Measurements from ENCODE around the gene IL1RAPL1.

GRCh38 chrX:29461039-29461438 is 873.8 kb downstream of the IL1RAPL1 start:
- TF ChIP-seq POLR2AphosphoS5 (IDR thresholded peaks at IDR 0.05; ENCODE audit: low read depth) (no peak), EZH2 (IDR thresholded peaks at IDR 0.05; ENCODE audit: low read depth, unreplicated experiment) (no peak), EZH2phosphoT487 (IDR thresholded peaks at IDR 0.05; ENCODE audit: unreplicated experiment) (no peak), NANOG (IDR thresholded peaks at IDR 0.05; ENCODE audit: borderline replicate concordance) (no peak), CREB1 (CRISPR knock-in tag; IDR thresholded peaks at IDR 0.05; ENCODE audit: low read depth) (no peak), STAT1 (IDR thresholded peaks at IDR 0.05; ENCODE audit: unreplicated experiment) (no peak), JUNB (IDR thresholded peaks at IDR 0.05; ENCODE audit: unreplicated experiment) (no peak)
- TF ChIP-seq, protein P1, sequence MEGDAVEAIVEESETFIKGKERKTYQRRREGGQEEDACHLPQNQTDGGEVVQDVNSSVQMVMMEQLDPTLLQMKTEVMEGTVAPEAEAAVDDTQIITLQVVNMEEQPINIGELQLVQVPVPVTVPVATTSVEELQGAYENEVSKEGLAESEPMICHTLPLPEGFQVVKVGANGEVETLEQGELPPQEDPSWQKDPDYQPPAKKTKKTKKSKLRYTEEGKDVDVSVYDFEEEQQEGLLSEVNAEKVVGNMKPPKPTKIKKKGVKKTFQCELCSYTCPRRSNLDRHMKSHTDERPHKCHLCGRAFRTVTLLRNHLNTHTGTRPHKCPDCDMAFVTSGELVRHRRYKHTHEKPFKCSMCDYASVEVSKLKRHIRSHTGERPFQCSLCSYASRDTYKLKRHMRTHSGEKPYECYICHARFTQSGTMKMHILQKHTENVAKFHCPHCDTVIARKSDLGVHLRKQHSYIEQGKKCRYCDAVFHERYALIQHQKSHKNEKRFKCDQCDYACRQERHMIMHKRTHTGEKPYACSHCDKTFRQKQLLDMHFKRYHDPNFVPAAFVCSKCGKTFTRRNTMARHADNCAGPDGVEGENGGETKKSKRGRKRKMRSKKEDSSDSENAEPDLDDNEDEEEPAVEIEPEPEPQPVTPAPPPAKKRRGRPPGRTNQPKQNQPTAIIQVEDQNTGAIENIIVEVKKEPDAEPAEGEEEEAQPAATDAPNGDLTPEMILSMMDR (conservative IDR thresholded peaks at IDR 0.05; ENCODE audit: low read depth in 2 of 2): no peak
- TF ChIP-seq, protein P2, sequence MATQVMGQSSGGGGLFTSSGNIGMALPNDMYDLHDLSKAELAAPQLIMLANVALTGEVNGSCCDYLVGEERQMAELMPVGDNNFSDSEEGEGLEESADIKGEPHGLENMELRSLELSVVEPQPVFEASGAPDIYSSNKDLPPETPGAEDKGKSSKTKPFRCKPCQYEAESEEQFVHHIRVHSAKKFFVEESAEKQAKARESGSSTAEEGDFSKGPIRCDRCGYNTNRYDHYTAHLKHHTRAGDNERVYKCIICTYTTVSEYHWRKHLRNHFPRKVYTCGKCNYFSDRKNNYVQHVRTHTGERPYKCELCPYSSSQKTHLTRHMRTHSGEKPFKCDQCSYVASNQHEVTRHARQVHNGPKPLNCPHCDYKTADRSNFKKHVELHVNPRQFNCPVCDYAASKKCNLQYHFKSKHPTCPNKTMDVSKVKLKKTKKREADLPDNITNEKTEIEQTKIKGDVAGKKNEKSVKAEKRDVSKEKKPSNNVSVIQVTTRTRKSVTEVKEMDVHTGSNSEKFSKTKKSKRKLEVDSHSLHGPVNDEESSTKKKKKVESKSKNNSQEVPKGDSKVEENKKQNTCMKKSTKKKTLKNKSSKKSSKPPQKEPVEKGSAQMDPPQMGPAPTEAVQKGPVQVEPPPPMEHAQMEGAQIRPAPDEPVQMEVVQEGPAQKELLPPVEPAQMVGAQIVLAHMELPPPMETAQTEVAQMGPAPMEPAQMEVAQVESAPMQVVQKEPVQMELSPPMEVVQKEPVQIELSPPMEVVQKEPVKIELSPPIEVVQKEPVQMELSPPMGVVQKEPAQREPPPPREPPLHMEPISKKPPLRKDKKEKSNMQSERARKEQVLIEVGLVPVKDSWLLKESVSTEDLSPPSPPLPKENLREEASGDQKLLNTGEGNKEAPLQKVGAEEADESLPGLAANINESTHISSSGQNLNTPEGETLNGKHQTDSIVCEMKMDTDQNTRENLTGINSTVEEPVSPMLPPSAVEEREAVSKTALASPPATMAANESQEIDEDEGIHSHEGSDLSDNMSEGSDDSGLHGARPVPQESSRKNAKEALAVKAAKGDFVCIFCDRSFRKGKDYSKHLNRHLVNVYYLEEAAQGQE (IDR thresholded peaks at IDR 0.05; ENCODE audit: unreplicated experiment): no peak
- TF ChIP-seq, protein P3, sequence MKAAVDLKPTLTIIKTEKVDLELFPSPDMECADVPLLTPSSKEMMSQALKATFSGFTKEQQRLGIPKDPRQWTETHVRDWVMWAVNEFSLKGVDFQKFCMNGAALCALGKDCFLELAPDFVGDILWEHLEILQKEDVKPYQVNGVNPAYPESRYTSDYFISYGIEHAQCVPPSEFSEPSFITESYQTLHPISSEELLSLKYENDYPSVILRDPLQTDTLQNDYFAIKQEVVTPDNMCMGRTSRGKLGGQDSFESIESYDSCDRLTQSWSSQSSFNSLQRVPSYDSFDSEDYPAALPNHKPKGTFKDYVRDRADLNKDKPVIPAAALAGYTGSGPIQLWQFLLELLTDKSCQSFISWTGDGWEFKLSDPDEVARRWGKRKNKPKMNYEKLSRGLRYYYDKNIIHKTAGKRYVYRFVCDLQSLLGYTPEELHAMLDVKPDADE (IDR thresholded peaks at IDR 0.05): no peak

All from GM23338 (cell line).